Left lung (tissue), 10 donors: Measurements from ENCODE around the gene GPC5. TPM values are rescaled to one million over a fixed set of nuclear protein-coding genes. Genes with fewer than 3 reads are reported as not detected.

Source experiments
- ATAC-seq: fragments of 200-7000 bp; cut with Tn5 transposase; one replicate; pipeline ENCODE4 v1.9.1; 2020; ENCODE audit warnings: moderate library complexity
- DNase-seq, 4 donors: peaks; one replicate each; pipeline ENCODE4 v3.0.0-alpha.2; 2013 to 2020
- H3K27ac ChIP-seq, 2 donors: fragments of 200-600 bp; sonication (generic) in 1 of 2; one replicate each; pipeline versions ENCODE4 v1.5.0 to v1.8.0; 2020 to 2021
- H3K27me3 ChIP-seq, 2 donors: fragments of 200-600 bp; sonication (generic) in 1 of 2; one replicate each; pipeline versions ENCODE4 v1.5.0 to v1.8.0; 2020 to 2021
- H3K36me3 ChIP-seq, 2 donors: fragments of 200-600 bp; sonication (generic) in 1 of 2; one replicate each; pipeline versions ENCODE4 v1.5.0 to v1.8.0; 2020 to 2021
- H3K4me1 ChIP-seq, 2 donors: fragments of 200-600 bp; one replicate each; pipeline ENCODE4 v1.8.0; 2021
- H3K4me3 ChIP-seq, 2 donors: fragments of 200-600 bp; sonication (generic) in 1 of 2; one replicate each; pipeline versions ENCODE4 v1.5.0 to v1.8.0; 2020 to 2021; ENCODE audit warnings: mild to moderate bottlenecking in 1 of 2
- H3K9me3 ChIP-seq, 2 donors: fragments of 200-600 bp; sonication (generic) in 1 of 2; one replicate each; pipeline versions ENCODE4 v1.5.0 to v1.8.0; 2020 to 2021
- CTCF ChIP-seq, 2 donors: fragments of 200-600 bp; sonication (generic) in 1 of 2; IDR thresholded peaks; one replicate each; pipeline versions ENCODE4 v1.5.0 to v1.8.0; 2021; ENCODE audit warnings: antibody characterized with exemption in 2 of 2
- intact Hi-C, 2 donors: fragments of 100-400 bp; cut with DNase I; formaldehyde crosslinking; loops; one replicate each; pipeline versions ENCODE4 v1.11.2 to v1.14.2; 2022
- polyA plus RNA-seq, 6 donors: library from polyadenylated mRNA; unstranded; fragments of 120-200 nt; gene quantifications; one replicate each; pipeline ENCODE4 v1.2.1, GENCODE V29; 2013; ENCODE audit not compliant: insufficient read length in 6 of 6
- total RNA-seq, 2 donors: library from RNA; stranded (reverse); fragmentation: NEBNext Ultra II Directional; extraction: Animal tissue kit (Norgen Biotek cat#: 25700); gene quantifications; one replicate each; pipeline ENCODE4 v1.2.1, GENCODE V29; 2021
- donor health status: DM: no; HTN: yes; CAD: no.
- donor health status: DM: no; HTN: no; CAD: no.

The GPC5 gene
- total and polyA plus RNA-seq, 8 donors = 9.2 to 19.5 (median 11.5) TPM

- H3K9me3 ChIP-seq = peaks cover 2 to 8% of the 10 kb centered on the region in 2 donors
- peak in 1 of 4 donors; percentile 18 for DNase-seq
- intact Hi-C loops = no loop called here
- H3K4me3 ChIP-seq = no peak overlapping the region
- H3K27me3 ChIP-seq = no peaks in the 10 kb centered on the region
- no peaks in the 10 kb centered on the region for H3K4me1 ChIP-seq
- no peak for ATAC-seq
- H3K27ac ChIP-seq = no peak overlapping the region
- no peak for TF ChIP-seq CTCF (IDR thresholded peaks at IDR 0.05)
- no peaks in the 10 kb centered on the region for H3K36me3 ChIP-seq
Observed at GRCh38 chr13:91592056-91593014, 193.9 kb downstream of the GPC5 start.

- Histone ChIP-seq H3K9me3 (peaks cover 2 to 8% of the 10 kb centered on the region in 2 donors), H3K27me3 (no peaks in the 10 kb centered on the region), H3K4me1 (no peaks in the 10 kb centered on the region), H3K36me3 (no peaks in the 10 kb centered on the region), H3K4me3 (no peak overlapping the region), H3K27ac (no peak overlapping the region)
- intact Hi-C loops = no loop called here
- TF ChIP-seq CTCF (IDR thresholded peaks at IDR 0.05) = no peak
- no peak for ATAC-seq
- no peak for DNase-seq
Observed at GRCh38 chr13:91593456-91593855, 195.0 kb downstream of the GPC5 start.

- intact Hi-C loops = no loop called here
Observed at GRCh38 chr13:91594061-91594460, 195.6 kb downstream of the GPC5 start.

GRCh38 chr13:91595677-91596076 lies 197.3 kb downstream of the GPC5 start:
- Histone ChIP-seq H3K4me3 (no peak overlapping the region), H3K27me3 (no peaks in the 10 kb centered on the region), H3K36me3 (no peaks in the 10 kb centered on the region), H3K27ac (no peak overlapping the region), H3K4me1 (no peaks in the 10 kb centered on the region), H3K9me3 (peaks cover 2 to 8% of the 10 kb centered on the region in 2 donors)
- ATAC-seq = no peak
- intact Hi-C loops = no loop called here
- no peak for TF ChIP-seq CTCF (IDR thresholded peaks at IDR 0.05)
- DNase-seq = no peak

More at GRCh38 chr13:91594061-91594460, 195.6 kb downstream of the GPC5 start:
- ATAC-seq (no peak), DNase-seq (no peak)
- Histone ChIP-seq H3K9me3 (peaks cover 2 to 8% of the 10 kb centered on the region in 2 donors), H3K27me3 (no peaks in the 10 kb centered on the region), H3K36me3 (no peaks in the 10 kb centered on the region), H3K4me3 (no peak overlapping the region), H3K27ac (no peak overlapping the region), H3K4me1 (no peaks in the 10 kb centered on the region)
- no peak for TF ChIP-seq CTCF (IDR thresholded peaks at IDR 0.05)

- ATAC-seq (no peak), DNase-seq (no peak)
- intact Hi-C loops = no loop called here
- Histone ChIP-seq H3K27ac (no peak overlapping the region), H3K9me3 (peaks cover 0 to 8% of the 10 kb centered on the region in 2 donors), H3K27me3 (no peaks in the 10 kb centered on the region), H3K36me3 (no peaks in the 10 kb centered on the region), H3K4me1 (no peaks in the 10 kb centered on the region), H3K4me3 (no peak overlapping the region)
- TF ChIP-seq CTCF (IDR thresholded peaks at IDR 0.05) = no peak
Observed at GRCh38 chr13:91596842-91597241, 198.4 kb downstream of the GPC5 start.
